HepG2 (cell line): ENCODE data around the gene CPM. TPM values are rescaled to one million over a fixed set of nuclear protein-coding genes. Genes with fewer than 3 reads are reported as not detected.

Experiments
- ASH2L ChIP-seq: fragments of 300-600, 200-600 bp; sonication (generic); IDR thresholded peaks from 2 replicates; pipeline ENCODE4 v1.7.0; 2017; ENCODE audit warnings: low read depth, mild to moderate bottlenecking, moderate library complexity, mixed read lengths, low read length; ENCODE audit not compliant: insufficient read length
- ATF7 ChIP-seq, 2 experiments: fragments of 450-650 bp in 1 of 2; sonication (generic) in 1 of 2; formaldehyde crosslinking in 1 of 2; IDR thresholded peaks; 2 replicates each; pipeline versions ENCODE4 v1.4.0 to v1.6.1; 2016 to 2020; ENCODE audit warnings: antibody characterized with exemption in 1 of 2, mild to moderate bottlenecking in 1 of 2, missing genetic modification reagents in 1 of 2
- HMG20A ChIP-seq: IDR thresholded peaks from 2 replicates; pipeline ENCODE4 v1.6.1; 2016; ENCODE audit warnings: borderline replicate concordance
- HNF4A ChIP-seq: sonication (generic); formaldehyde crosslinking; IDR thresholded peaks from 2 replicates; pipeline ENCODE4 v1.4.0; 2020; ENCODE audit warnings: missing genetic modification reagents
- MEIS2 ChIP-seq: sonication (generic); formaldehyde crosslinking; IDR thresholded peaks from 2 replicates; pipeline ENCODE4 v1.9.0; 2021; ENCODE audit warnings: mild to moderate bottlenecking, missing genetic modification reagents
- MXD4 ChIP-seq: IDR thresholded peaks from 2 replicates; pipeline ENCODE4 v1.6.1; 2016; ENCODE audit warnings: mild to moderate bottlenecking, missing biosample characterization, missing genetic modification reagents
- NBN ChIP-seq: fragments of 450-650 bp; conservative IDR thresholded peaks from 2 replicates; pipeline ENCODE4 v1.6.1; 2017
- NFKB2 ChIP-seq: sonication (generic); formaldehyde crosslinking; IDR thresholded peaks from 2 replicates; pipeline ENCODE4 v1.4.0; 2020; ENCODE audit warnings: missing genetic modification reagents, borderline replicate concordance
- PAWR ChIP-seq: sonication (generic); formaldehyde crosslinking; IDR thresholded peaks from 2 replicates; pipeline ENCODE4 v1.4.0; 2020; ENCODE audit warnings: missing genetic modification reagents, mild to moderate bottlenecking, borderline replicate concordance
- PRDM15 ChIP-seq: sonication (generic); formaldehyde crosslinking; IDR thresholded peaks from 2 replicates; pipeline ENCODE4 v1.4.0; 2020; ENCODE audit warnings: missing genetic modification reagents
- XRCC5 ChIP-seq: fragments of 200-400 bp; formaldehyde crosslinking; optimal IDR thresholded peaks from 2 replicates; pipeline ENCODE3; 2017; ENCODE audit warnings: mild to moderate bottlenecking, low read length
- ZBTB33 ChIP-seq: sonication (generic); formaldehyde crosslinking; IDR thresholded peaks from 2 replicates; pipeline ENCODE4 v1.4.0; 2020; ENCODE audit warnings: missing genetic modification reagents
- ZBTB44 ChIP-seq: sonication (generic); formaldehyde crosslinking; IDR thresholded peaks from 2 replicates; pipeline ENCODE4 v1.4.0; 2020; ENCODE audit warnings: missing genetic modification reagents
- ZBTB8A ChIP-seq: sonication (generic); formaldehyde crosslinking; IDR thresholded peaks from 2 replicates; pipeline ENCODE4 v1.4.0; 2020; ENCODE audit warnings: mild to moderate bottlenecking, low read depth, missing genetic modification reagents, borderline replicate concordance
- ZFX ChIP-seq: sonication (generic); formaldehyde crosslinking; IDR thresholded peaks from 2 replicates; pipeline ENCODE4 v1.4.0; 2020; ENCODE audit warnings: mild to moderate bottlenecking, low read depth, missing genetic modification reagents, moderate library complexity
- ZNF124 ChIP-seq: sonication (generic); formaldehyde crosslinking; IDR thresholded peaks from 2 replicates; pipeline ENCODE4 v1.4.0; 2020; ENCODE audit warnings: missing genetic modification reagents
- ZNF264 ChIP-seq: sonication (generic); formaldehyde crosslinking; IDR thresholded peaks from 2 replicates; pipeline ENCODE4 v1.4.0; 2020; ENCODE audit warnings: missing genetic modification reagents
- ZNF276 ChIP-seq: sonication (generic); formaldehyde crosslinking; IDR thresholded peaks from 2 replicates; pipeline ENCODE4 v1.4.0; 2020; ENCODE audit warnings: mild to moderate bottlenecking, low read depth, missing genetic modification reagents
- ZNF552 ChIP-seq: sonication (generic); formaldehyde crosslinking; IDR thresholded peaks from 2 replicates; pipeline ENCODE4 v1.9.0; 2022; ENCODE audit warnings: missing genetic modification reagents, mild to moderate bottlenecking, borderline replicate concordance
- ZNF749 ChIP-seq: sonication (generic); formaldehyde crosslinking; IDR thresholded peaks from 2 replicates; pipeline ENCODE4 v1.8.0; 2022; ENCODE audit warnings: mild to moderate bottlenecking, missing genetic modification reagents, moderate library complexity, borderline replicate concordance
- polyA plus RNA-seq, 8 experiments: library from polyadenylated mRNA; depleted of rRNA in 3 of 8; stranded (reverse) in 7 of 8; unstranded in 1 of 8; fragments of >200 nt; fragmentation: Illumina TruSeq in 4 of 8; extraction: Trizol in 4 of 8; gene quantifications; 2 replicates each; pipeline versions ENCODE4 v1.2.1 to v1.2.3, GENCODE V29; 2011 to 2016; ENCODE audit warnings: low read depth in 4 of 8, missing spikeins in 1 of 8, mixed read lengths in 1 of 8; ENCODE audit not compliant: insufficient read depth in 1 of 8
- total RNA-seq, 5 experiments: library from RNA; depleted of rRNA; stranded (reverse); fragments of >200 nt; fragmentation: Illumina TruSeq; extraction: Trizol; gene quantifications; 2 replicates each; pipeline ENCODE4 v1.2.3, GENCODE V29; 2016; ENCODE audit warnings: low read depth in 1 of 5

The CPM gene
- total and polyA plus RNA-seq, 2 of the 13 experiments (the other 11 are each of a cell fraction or from before 2014, with no cell fraction given): not detected

GRCh38 chr12:68807576-68808387 lies 125.2 kb downstream of the CPM start, which contains the start of gene MDM2 (continued):
- no peak for TF ChIP-seq ZNF552 (CRISPR knock-in tag)
- peak; percentile 77; the same call in 1 of the 2 replicates for TF ChIP-seq MXD4
- TF ChIP-seq ZNF124 (CRISPR knock-in tag): peak; percentile 61; the same call in 1 of the 2 replicates
- TF ChIP-seq ZNF264 (CRISPR knock-in tag): no peak
- TF ChIP-seq HMG20A (CRISPR knock-in tag): no peak; the same call in 1 of the 2 replicates
- TF ChIP-seq ZFX (CRISPR knock-in tag): peak; percentile 88
- TF ChIP-seq ZNF276 (CRISPR knock-in tag): peak; percentile 23; the same call in 1 of the 2 replicates
- no peak for TF ChIP-seq HNF4A (CRISPR knock-in tag)
- no peak for TF ChIP-seq ZBTB44 (CRISPR knock-in tag)
- TF ChIP-seq ZBTB8A (CRISPR knock-in tag): no peak
- TF ChIP-seq ASH2L: peak; percentile 80
- peak; percentile 20; the same call in 1 of the 2 replicates for TF ChIP-seq NFKB2 (CRISPR knock-in tag)
- no peak for TF ChIP-seq ZNF749 (CRISPR knock-in tag)
- no peak for TF ChIP-seq PAWR (CRISPR knock-in tag)
- no peak for TF ChIP-seq PRDM15 (CRISPR knock-in tag)
- TF ChIP-seq XRCC5: peak; percentile 62
- TF ChIP-seq NBN: no peak
- TF ChIP-seq ATF7 (IDR thresholded peaks at IDR 0.05): no peak
- TF ChIP-seq ATF7 (CRISPR knock-in tag; IDR thresholded peaks at IDR 0.05): no peak
- TF ChIP-seq ZBTB33 (CRISPR knock-in tag): peak; percentile 21
- no peak for TF ChIP-seq MEIS2 (CRISPR knock-in tag)
